H1 (cell line): Measurements from ENCODE around the gene RPTOR.

Source experiments
- CTCF ChIP-seq, 3 experiments: IDR thresholded peaks; 1 replicate in 2 of 3; 2 replicates in 1 of 3; pipeline versions ENCODE4 v1.5.1 to v1.6.1; 2011; ENCODE audit warnings: low read length in 3 of 3, mild to moderate bottlenecking in 3 of 3, inconsistent platforms in 2 of 3, low read depth in 1 of 3, moderate library complexity in 1 of 3; ENCODE audit not compliant: insufficient read depth in 1 of 3; ENCODE audit errors: control extremely low read depth in 1 of 3
- EP300 ChIP-seq, 2 experiments: IDR thresholded peaks; 1 replicate in 1 of 2; 2 replicates in 1 of 2; pipeline ENCODE4 v1.6.1; 2011 to 2012; ENCODE audit warnings: low read depth in 2 of 2, low read length in 2 of 2, mild to moderate bottlenecking in 2 of 2, borderline replicate concordance in 1 of 2, inconsistent platforms in 1 of 2, moderate library complexity in 1 of 2
- EZH2 ChIP-seq: fragments of 200-600 bp; sonication (generic); IDR thresholded peaks from 2 replicates; pipeline ENCODE4 v1.7.1; 2012; ENCODE audit warnings: low read depth, mild to moderate bottlenecking, moderate library complexity, low read length, inconsistent platforms; ENCODE audit not compliant: severe bottlenecking
- MAX ChIP-seq: IDR thresholded peaks from 2 replicates; pipeline ENCODE4 v1.6.1; 2012; ENCODE audit warnings: inconsistent platforms
- NRF1 ChIP-seq: IDR thresholded peaks from 2 replicates; pipeline ENCODE4 v1.6.1; 2011; ENCODE audit warnings: mild to moderate bottlenecking, low read depth, low read length, improper control_type of control experiment
- POLR2A ChIP-seq, 2 experiments: IDR thresholded peaks; 1 replicate in 1 of 2; 2 replicates in 1 of 2; pipeline ENCODE4 v1.6.1; 2011; ENCODE audit warnings: low read depth in 2 of 2, low read length in 2 of 2, mild to moderate bottlenecking in 2 of 2; ENCODE audit errors: control extremely low read depth in 1 of 2
- RXRA ChIP-seq: IDR thresholded peaks from 2 replicates; pipeline ENCODE4 v1.6.1; 2011; ENCODE audit warnings: low read depth, mild to moderate bottlenecking, low read length, moderate library complexity; ENCODE audit not compliant: insufficient read depth

GRCh38 chr17:80957461-80957941, 412.9 kb downstream of the RPTOR start:
- no peak for TF ChIP-seq CTCF (IDR thresholded peaks at IDR 0.05; ENCODE audit: control extremely low read depth in 1 of 3, insufficient read depth in 1 of 3, low read depth in 1 of 3, low read length in 3 of 3)
- TF ChIP-seq EZH2, result no peak
- TF ChIP-seq MAX, result no peak
- no peak for TF ChIP-seq POLR2A (IDR thresholded peaks at IDR 0.05; ENCODE audit: control extremely low read depth in 1 of 2, low read depth in 2 of 2, low read length in 2 of 2)
- TF ChIP-seq NRF1, result no peak
- TF ChIP-seq EP300 (IDR thresholded peaks at IDR 0.05; ENCODE audit: borderline replicate concordance in 1 of 2, low read depth in 2 of 2, low read length in 2 of 2), result no peak
- TF ChIP-seq RXRA, result no peak
